NCI-H2029 (cell line): Measurements from ENCODE around the gene RNF144A.

ENCODE experiments used
- DNase-seq: peaks from one replicate; lab custom pipeline; 2025; lab: John Stamatoyannopoulos, UW

The RNF144A gene

GRCh38 chr2:6947929-6948676 lies 30.9 kb downstream of the RNF144A start:
- DNase-seq: no peak

GRCh38 chr2:6948677-6949351 lies 31.6 kb downstream of the RNF144A start:
- no peak for DNase-seq

GRCh38 chr2:6951046-6951445 lies 33.8 kb downstream of the RNF144A start:
- no peak for DNase-seq

- no peak for DNase-seq
These were observed 34.9 kb downstream of the RNF144A start for GRCh38 chr2:6952101-6952500.

- DNase-seq: no peak
These were observed 37.4 kb downstream of the RNF144A start for GRCh38 chr2:6954586-6954985.

- DNase-seq: peak; percentile 40
These were observed 38.4 kb downstream of the RNF144A start for GRCh38 chr2:6955511-6956136.

- DNase-seq: no peak
These were observed 39.4 kb downstream of the RNF144A start for GRCh38 chr2:6956566-6956965.

GRCh38 chr2:6957031-6957714 lies 40.0 kb downstream of the RNF144A start:
- no peak for DNase-seq

- no peak for DNase-seq
These were observed 40.9 kb downstream of the RNF144A start for GRCh38 chr2:6957910-6958615.

- no peak for DNase-seq
These were observed 41.5 kb downstream of the RNF144A start for GRCh38 chr2:6958616-6959235.

GRCh38 chr2:6959751-6960150 lies 42.5 kb downstream of the RNF144A start:
- no peak for DNase-seq

GRCh38 chr2:6960659-6961058 lies 43.4 kb downstream of the RNF144A start:
- DNase-seq: peak; percentile 13

GRCh38 chr2:6963727-6964126 lies 46.5 kb downstream of the RNF144A start:
- DNase-seq: no peak

- no peak for DNase-seq
These were observed 48.0 kb downstream of the RNF144A start for GRCh38 chr2:6965071-6965795.

GRCh38 chr2:6966446-6966940 lies 49.3 kb downstream of the RNF144A start:
- no peak for DNase-seq

- no peak for DNase-seq
These were observed 50.1 kb downstream of the RNF144A start for GRCh38 chr2:6967301-6967700.

- no peak for DNase-seq
These were observed 51.3 kb downstream of the RNF144A start for GRCh38 chr2:6968319-6969100.

- no peak for DNase-seq
These were observed 53.3 kb downstream of the RNF144A start for GRCh38 chr2:6970551-6970950.

- DNase-seq: no peak
These were observed 53.8 kb downstream of the RNF144A start for GRCh38 chr2:6970976-6971480.

GRCh38 chr2:6971502-6971901 lies 54.3 kb downstream of the RNF144A start:
- no peak for DNase-seq
